Measurements from ENCODE around the gene STK39.

DNA sequence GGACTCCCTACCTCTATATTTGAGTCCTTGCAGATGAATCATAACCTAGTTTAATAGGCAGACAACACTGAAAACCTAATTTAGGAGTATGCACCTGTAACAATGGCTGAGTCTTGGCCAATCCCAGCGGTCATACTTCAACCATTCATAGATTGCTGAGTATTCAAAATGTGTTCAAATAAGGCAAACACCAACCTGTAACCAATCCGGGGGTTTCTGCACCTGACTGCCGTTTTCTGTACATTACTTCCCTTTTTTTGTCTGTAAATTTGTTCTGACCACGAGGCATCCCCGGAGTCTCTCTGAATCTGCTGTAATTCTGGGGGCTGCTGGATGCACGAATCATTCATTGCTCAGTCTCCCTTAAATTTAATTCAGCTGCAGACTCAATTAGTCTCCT is 338.6 kb downstream of the STK39 start:
- TF ChIP-seq POLR2A (IDR thresholded peaks at IDR 0.05; ENCODE audit: low read depth, low read length) (no peak), CTCF (conservative IDR thresholded peaks at IDR 0.05; ENCODE audit: low read depth, low read length) (no peak), MXI1 (IDR thresholded peaks at IDR 0.05; ENCODE audit: borderline replicate concordance, low read depth, low read length) (no peak), MAZ (IDR thresholded peaks at IDR 0.05; ENCODE audit: borderline replicate concordance, low read depth, low read length) (no peak), BHLHE40 (IDR thresholded peaks at IDR 0.05; ENCODE audit: low read depth, low read length) (no peak), SMC3 (IDR thresholded peaks at IDR 0.05; ENCODE audit: low read depth, low read length) (no peak), CHD1 (IDR thresholded peaks at IDR 0.05; ENCODE audit: low read depth, low read length) (no peak)
- TF ChIP-seq, protein P1, sequence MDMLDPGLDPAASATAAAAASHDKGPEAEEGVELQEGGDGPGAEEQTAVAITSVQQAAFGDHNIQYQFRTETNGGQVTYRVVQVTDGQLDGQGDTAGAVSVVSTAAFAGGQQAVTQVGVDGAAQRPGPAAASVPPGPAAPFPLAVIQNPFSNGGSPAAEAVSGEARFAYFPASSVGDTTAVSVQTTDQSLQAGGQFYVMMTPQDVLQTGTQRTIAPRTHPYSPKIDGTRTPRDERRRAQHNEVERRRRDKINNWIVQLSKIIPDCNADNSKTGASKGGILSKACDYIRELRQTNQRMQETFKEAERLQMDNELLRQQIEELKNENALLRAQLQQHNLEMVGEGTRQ (IDR thresholded peaks at IDR 0.05; ENCODE audit: low read depth, low read length), result no peak
